WTC11 (cell line): Measurements from ENCODE around the gene STT3A. TPM values are rescaled to one million over a fixed set of nuclear protein-coding genes. Genes with fewer than 3 reads are reported as not detected.

Source experiments
- ATAC-seq: fragments of 200-7000 bp; cut with Tn5 transposase; 2 replicates; pipeline ENCODE4 v1.10.0; 2021; ENCODE audit warnings: mild to moderate bottlenecking, moderate library complexity
- CTCF ChIA-PET: fragments of 300-600 bp; sonication (Branson Sonifier 250); formaldehyde crosslinking; loops from one replicate; lab custom pipeline; 2021; ENCODE audit warnings: antibody characterized with exemption; lab: Charles Lee
- POLR2A ChIA-PET: fragments of 350-600 bp; sonication (Branson Sonifier 250); formaldehyde crosslinking; loops from one replicate; lab custom pipeline; 2021; ENCODE audit warnings: antibody characterized with exemption; lab: Charles Lee
- DNase-seq: peaks from one replicate; pipeline ENCODE4 v3.0.0; 2021; ENCODE audit warnings: low spot score
- H3K27ac Mint-ChIP-seq: 2 replicates; pipeline ENCODE4 v1.8.0; 2021; ENCODE audit warnings: mixed read lengths
- H3K27me3 Mint-ChIP-seq: 2 replicates; pipeline ENCODE4 v1.8.0; 2021; ENCODE audit warnings: low read depth, mild to moderate bottlenecking, moderate library complexity, mixed read lengths
- H3K36me3 Mint-ChIP-seq: 2 replicates; pipeline ENCODE4 v1.8.0; 2021; ENCODE audit warnings: mixed read lengths
- H3K4me1 Mint-ChIP-seq: 2 replicates; pipeline ENCODE4 v1.8.0; 2022; ENCODE audit warnings: mixed read lengths
- H3K4me3 Mint-ChIP-seq: 2 replicates; pipeline ENCODE4 v1.8.0; 2021; ENCODE audit warnings: mild to moderate bottlenecking, moderate library complexity, mixed read lengths
- H3K9me3 Mint-ChIP-seq: 2 replicates; pipeline ENCODE4 v1.8.0; 2021; ENCODE audit warnings: mixed read lengths
- AFF4 ChIP-seq: sonication (generic); formaldehyde crosslinking; IDR thresholded peaks from 2 replicates; pipeline ENCODE4 v1.8.1; 2023; ENCODE audit warnings: mild to moderate bottlenecking, missing genetic modification reagents, borderline replicate concordance
- ATF2 ChIP-seq: sonication (generic); formaldehyde crosslinking; IDR thresholded peaks from 2 replicates; pipeline ENCODE4 v1.8.1; 2022; ENCODE audit warnings: low read depth, missing genetic modification reagents, borderline replicate concordance
- CREM ChIP-seq: sonication (generic); formaldehyde crosslinking; IDR thresholded peaks from 2 replicates; pipeline ENCODE4 v1.8.1; 2022; ENCODE audit warnings: mild to moderate bottlenecking, missing genetic modification reagents, moderate library complexity
- ERG ChIP-seq: fragments of 250-450 bp; sonication (Bioruptor Pico); IDR thresholded peaks from 2 replicates; pipeline ENCODE4 v1.8.0; 2021; ENCODE audit warnings: mild to moderate bottlenecking
- FOXJ3 ChIP-seq: sonication (generic); formaldehyde crosslinking; IDR thresholded peaks from 2 replicates; pipeline ENCODE4 v1.9.0; 2021; ENCODE audit warnings: missing genetic modification reagents, mild to moderate bottlenecking, borderline replicate concordance
- SOX15 ChIP-seq: fragments of 250-450 bp; sonication (Bioruptor Pico); IDR thresholded peaks from 2 replicates; pipeline ENCODE4 v1.9.0; 2021; ENCODE audit warnings: mild to moderate bottlenecking
- STAT6 ChIP-seq: sonication (generic); formaldehyde crosslinking; conservative IDR thresholded peaks from 2 replicates; pipeline ENCODE4 v1.8.1; 2023; ENCODE audit warnings: mild to moderate bottlenecking, low read depth, missing genetic modification reagents, moderate library complexity
- USF1 ChIP-seq: sonication (generic); formaldehyde crosslinking; IDR thresholded peaks from 2 replicates; pipeline ENCODE4 v1.8.0; 2022; ENCODE audit warnings: mild to moderate bottlenecking, missing genetic modification reagents
- ZNF232 ChIP-seq: sonication (generic); formaldehyde crosslinking; IDR thresholded peaks from 2 replicates; pipeline ENCODE4 v1.8.0; 2022; ENCODE audit warnings: mild to moderate bottlenecking, missing genetic modification reagents
- ZNF263 ChIP-seq: sonication (generic); formaldehyde crosslinking; IDR thresholded peaks from 2 replicates; pipeline ENCODE4 v1.8.1; 2022; ENCODE audit warnings: low read depth, mild to moderate bottlenecking, moderate library complexity, missing genetic modification reagents
- total RNA-seq: library from RNA; stranded (reverse); gene quantifications from 3 replicates; pipeline ENCODE4 v1.2.3, GENCODE V29; 2021

STT3A gene
- total RNA-seq, 1 experiment from 2014 or later, result 144 TPM

- CTCF ChIA-PET, result interaction anchor here (0.6 to 1.0 kb wide), 2 partner anchors 14 to 198 kb away, joined by 3 read pairs; no protein-coding TSS in a partner anchor
Measured at GRCh38 chr11:125627236-125627910, 34.7 kb downstream of the STT3A start.

GRCh38 chr11:125637840-125638239 is 45.2 kb downstream of the STT3A start:
- Mint-ChIP-seq H3K9me3 (no peaks in the 10 kb centered on the region), H3K36me3 (peaks cover 76% of the 10 kb centered on the region), H3K27ac (no peak overlapping the region)
- DNase-seq, result no peak
- TF ChIP-seq ERG (CRISPR knock-in tag), result no peak
- no peak for TF ChIP-seq STAT6 (CRISPR knock-in tag)
- TF ChIP-seq SOX15 (CRISPR knock-in tag), result no peak
- TF ChIP-seq, all 79 proteins: peak for 0
- H3K4me1 Mint-ChIP-seq, result no peaks in the 10 kb centered on the region
- ATAC-seq, result no peak
- H3K4me3 Mint-ChIP-seq, result no peak overlapping the region
- POLR2A ChIA-PET, result interaction anchor here (0.6 kb wide), 1 partner anchor 344 kb away, joined by 4 read pairs; no protein-coding TSS in a partner anchor
- CTCF ChIA-PET, result no interaction called here
- H3K27me3 Mint-ChIP-seq, result no peaks in the 10 kb centered on the region

More at GRCh38 chr11:125627236-125627910, 34.7 kb downstream of the STT3A start:
- peak overlapping the region; percentile 97 for H3K27ac Mint-ChIP-seq
- H3K9me3 Mint-ChIP-seq, result no peaks in the 10 kb centered on the region
- H3K4me1 Mint-ChIP-seq, result peaks cover 13% of the 10 kb centered on the region
- peak overlapping the region; percentile 88 for H3K4me3 Mint-ChIP-seq
- POLR2A ChIA-PET, result no interaction called here
- ATAC-seq (no peak), DNase-seq (no peak)
- TF ChIP-seq SOX15 (CRISPR knock-in tag), result no peak
- TF ChIP-seq ZNF232 (CRISPR knock-in tag), result no peak
- TF ChIP-seq CREM (CRISPR knock-in tag), result no peak
- no peak for TF ChIP-seq USF1 (CRISPR knock-in tag)
- no peak for TF ChIP-seq ATF2 (CRISPR knock-in tag)
- no peak for TF ChIP-seq FOXJ3 (CRISPR knock-in tag)
- no peak for TF ChIP-seq ZNF263 (CRISPR knock-in tag)
- TF ChIP-seq AFF4 (CRISPR knock-in tag), result no peak
- H3K27me3 Mint-ChIP-seq, result no peaks in the 10 kb centered on the region
- peaks cover 32% of the 10 kb centered on the region for H3K36me3 Mint-ChIP-seq
